T-helper 2 cell (primary cell): ENCODE data around the gene SUCNR1.
"Not testable (repeated sequence)": the region's sequence is repeated elsewhere in the genome, so short reads cannot be mapped to it uniquely, and the experiment has no call there.

Experiments
- DNase-seq, 5 experiments: peaks; one replicate each; pipeline versions ENCODE4 v3.0.0 to v3.0.0-alpha.2; 2012 to 2022

The SUCNR1 gene

DNA sequence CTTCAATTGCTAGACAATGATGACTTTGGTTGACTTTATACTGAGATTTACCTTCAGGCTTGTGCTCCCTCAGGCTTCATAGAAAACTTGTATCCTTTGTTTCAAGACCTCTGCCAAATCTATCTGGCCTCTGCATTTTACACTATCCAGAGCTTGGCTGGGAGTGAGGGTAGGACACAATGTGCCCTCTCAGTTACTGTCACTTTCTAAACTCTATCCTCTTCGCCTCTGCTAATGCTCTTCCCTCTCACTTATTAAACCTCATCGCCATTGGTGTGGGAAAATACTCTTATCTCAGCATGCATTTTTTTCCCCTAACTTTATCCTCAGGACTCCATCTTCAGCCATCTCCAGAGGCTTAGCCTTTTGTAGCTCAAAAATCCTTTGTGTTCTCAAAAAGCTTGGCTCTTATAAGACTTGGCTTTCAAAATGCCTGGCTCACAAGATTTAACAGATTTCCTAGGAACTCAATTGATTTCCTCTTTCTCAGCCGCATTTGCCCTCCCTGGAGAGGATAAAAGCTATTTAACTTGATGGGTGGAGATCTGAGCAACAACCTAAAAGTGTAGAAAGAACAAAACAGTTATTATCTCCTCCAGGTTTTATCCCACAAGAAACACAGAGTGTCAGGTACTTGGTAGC lies 28.3 kb downstream of the SUCNR1 start:
- DNase-seq: no peak

DNA sequence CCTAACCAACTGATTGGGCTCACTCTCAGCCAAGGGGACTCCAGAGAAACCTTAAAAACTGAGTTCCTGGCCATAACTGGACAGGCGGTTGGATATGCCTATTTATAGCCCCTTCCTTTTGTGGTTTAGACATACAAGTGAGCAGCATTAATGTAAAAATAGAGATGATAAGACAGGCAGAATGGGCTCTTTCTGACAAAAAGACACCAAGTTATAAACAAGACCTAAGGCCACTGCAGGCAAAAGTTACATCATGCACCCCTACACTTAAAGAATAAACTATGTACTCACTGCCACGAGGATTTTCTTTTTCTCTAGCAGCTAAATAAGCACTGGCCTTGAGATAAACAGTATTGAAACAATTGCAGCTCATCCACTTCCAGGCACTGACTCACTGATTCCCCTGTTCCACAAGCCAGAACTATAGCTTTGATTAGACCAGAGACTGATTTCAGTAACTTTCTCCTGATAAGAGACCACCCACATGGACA lies 30.1 kb downstream of the SUCNR1 start:
- no peak for DNase-seq

DNA sequence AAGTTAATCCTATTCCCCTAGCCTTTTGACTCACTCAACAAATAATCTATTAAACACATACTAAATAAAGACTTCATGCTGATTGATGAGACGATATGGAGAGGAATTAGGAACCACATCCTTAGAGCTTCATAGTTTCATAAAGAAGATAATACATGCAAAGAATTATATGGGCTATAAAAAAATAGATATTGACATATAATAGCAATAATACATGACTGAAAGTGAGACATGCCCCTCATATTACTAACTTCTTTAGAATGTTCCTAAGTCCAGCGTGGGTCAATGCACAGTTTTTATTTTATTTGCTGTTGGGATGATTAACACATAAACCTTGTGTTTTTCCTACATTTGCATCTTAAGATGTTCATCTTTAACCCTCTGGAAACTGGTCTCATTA lies 32.2 kb downstream of the SUCNR1 start:
- DNase-seq: no peak

DNA sequence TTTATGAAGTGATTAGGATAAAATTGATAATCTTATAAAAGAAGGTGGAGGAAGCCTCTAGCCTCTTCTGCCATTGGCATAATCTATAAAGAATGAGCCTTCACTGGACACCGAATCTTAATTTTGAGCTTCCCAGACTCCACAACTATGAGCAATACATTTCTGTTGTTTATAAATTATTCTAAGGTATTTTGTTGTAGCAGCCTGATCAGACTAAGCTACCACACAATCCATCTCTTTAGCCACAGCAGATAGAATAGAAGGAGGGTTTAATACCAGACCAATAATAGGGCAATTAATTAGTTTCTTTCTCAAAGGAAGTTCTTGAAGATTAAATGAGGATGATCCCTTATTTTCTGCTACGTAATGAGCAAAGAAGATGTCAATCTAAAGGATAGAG lies 33.3 kb downstream of the SUCNR1 start:
- no peak for DNase-seq

DNA sequence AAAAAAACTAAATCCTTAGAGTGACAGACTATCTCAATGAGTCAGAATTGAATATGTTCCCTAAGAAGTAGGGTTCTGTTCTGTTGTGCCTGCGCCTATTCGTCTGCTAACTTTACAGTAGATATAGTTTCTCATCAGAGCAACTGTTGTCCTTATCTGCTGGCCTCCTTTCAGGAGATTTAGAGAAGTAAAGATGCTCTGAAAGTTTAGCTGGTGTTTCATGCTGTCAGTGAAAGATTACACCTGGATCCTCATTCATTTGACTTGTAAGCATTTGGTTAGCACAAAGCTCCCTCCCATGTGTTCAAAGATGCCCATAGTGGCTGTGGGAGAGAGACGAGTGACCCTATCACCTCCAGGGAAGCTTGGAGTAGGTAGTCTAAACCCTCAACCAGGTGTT lies 35.0 kb downstream of the SUCNR1 start:
- DNase-seq: no peak

DNA sequence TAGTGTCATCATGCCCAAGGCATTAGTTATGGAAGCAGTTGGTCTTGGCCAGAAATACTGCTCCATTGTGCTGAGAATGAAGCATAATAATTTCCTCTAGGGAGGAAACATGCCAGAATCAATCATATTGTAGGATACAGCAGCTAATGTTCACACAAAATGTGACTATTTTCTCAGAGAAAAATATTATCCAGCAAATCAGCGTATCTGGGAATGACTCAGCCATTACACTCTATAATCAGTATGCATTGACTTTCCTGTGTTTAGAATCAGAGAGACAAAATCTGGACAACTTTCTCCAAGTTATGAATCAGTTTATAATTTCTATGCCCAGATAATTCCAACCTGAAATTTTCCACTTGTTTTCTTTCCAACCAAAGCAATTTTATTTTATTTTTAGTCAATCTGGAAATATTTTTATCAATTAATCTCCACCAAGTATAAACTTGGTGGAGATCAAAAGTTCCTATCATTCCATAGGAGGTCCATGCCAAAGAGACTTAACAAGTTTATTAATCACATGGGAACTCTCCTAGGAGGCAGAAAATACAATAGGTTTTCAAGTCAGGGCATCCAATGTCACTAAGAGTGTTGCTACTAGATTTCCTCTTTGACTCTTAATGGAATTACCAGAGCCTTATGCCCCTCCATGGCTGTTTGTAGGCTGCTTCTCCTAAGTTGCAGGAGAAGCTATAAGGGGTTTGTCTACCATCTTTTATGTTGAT lies 36.4 kb downstream of the SUCNR1 start:
- DNase-seq: no peak

DNA sequence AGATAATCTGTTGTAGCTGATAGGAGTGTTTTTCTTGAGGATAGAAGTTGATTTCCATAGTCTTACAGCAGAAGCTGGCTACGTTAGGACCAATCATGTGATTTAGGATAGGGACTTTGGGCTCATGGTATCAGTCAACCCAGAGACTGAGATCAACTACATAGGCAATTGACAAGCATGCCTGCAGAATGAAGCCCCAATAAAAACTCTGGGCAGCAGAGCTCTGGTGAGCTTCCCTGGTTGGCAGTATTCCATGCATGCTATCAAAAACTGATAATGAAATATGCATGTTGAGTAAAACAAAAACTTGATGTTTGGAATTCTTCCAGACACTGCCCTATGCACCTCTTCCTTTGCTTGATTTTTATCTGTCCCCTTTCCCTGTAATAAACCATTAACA lies 38.0 kb downstream of the SUCNR1 start:
- no peak for DNase-seq

DNA sequence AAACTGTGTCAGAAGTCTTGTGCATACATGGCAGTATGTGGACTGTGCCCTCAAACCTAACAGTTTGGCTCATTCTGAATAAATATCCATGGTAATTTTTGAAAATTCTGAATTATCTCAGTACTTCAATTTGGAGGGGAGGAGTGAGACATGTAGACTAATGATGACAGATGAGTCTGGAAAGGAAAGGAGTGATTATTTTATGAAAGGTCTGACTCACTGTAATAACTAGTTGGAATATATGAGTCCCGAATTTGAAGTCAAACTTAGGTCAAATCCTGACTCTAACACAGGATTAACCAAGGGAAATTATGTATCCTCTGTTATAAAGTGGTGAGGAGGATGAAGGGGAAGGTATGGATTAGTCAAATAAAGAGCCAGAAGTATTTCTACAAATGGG lies 38.6 kb downstream of the SUCNR1 start:
- no peak for DNase-seq

DNA sequence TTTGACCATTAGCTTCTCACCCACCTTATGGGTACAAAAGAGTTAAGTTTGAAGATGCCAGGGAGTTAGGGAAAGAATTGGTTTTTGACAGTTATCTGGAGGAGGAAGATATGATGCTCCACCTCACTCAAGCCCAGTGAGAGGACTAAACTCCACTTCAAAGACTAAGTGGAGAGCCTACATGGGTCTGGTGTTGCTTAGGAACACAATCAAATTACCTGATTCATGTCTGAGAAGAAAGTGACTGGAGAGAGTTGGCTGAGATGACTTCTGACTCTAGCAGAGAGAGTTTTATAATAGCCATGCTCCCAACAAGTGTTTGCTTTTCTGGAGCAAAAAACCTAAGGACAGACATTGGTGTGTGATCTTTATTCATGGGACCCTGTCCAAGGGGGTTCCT lies 43.3 kb downstream of the SUCNR1 start:
- DNase-seq: no peak

DNA sequence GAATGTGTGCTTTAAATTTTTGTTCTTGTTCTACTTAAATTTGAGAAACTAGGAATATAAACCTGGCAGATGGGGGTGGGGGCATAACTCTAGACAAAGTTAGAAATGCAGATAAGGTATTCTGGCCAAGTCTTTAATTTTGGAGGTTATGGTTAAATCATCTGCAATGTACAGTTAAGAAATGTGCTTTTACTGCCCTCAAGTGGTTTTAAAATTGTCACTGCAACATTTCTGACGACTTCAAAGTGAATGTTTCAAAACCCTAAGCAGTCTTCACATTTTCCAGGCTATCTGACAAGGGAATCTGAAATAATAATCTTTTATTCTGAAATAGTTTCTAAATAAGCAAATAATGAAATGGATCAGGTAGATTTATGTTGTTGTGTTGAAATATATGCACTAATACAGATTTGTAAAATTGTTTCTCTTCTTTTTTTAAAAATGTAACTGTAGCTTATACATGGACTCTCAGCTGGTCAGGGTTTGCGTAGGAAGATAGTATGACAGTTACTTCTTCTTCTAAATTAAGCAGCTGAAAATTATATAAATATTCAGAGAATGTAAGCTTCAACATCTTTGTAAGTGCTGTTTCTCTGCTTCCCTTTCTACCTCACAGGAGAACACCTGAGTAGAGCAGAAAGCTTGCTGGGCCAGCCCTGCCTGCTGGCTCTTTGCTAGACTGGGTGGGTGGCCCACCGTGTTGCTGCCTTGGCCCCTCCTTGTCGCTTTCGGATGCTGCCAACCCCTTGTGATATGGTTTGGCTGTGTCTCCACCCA lies 45.0 kb downstream of the SUCNR1 start:
- peak in 2 of 5 experiments; percentile 6 to 51 for DNase-seq

DNA sequence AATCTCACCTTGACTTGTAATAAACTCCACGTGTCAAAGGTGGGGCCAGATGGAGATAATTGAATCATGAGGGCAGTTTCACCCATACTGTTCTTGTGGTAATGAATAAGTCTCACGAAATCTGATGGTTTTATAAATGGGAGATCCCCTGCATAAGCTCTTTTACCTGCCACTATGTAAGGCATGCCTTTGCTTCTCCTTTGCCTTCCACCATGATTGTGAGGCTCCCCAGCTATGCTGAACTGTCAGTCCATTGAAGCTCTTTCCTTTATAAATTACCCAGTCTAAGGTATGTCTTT lies 45.5 kb downstream of the SUCNR1 start:
- DNase-seq: no peak

DNA sequence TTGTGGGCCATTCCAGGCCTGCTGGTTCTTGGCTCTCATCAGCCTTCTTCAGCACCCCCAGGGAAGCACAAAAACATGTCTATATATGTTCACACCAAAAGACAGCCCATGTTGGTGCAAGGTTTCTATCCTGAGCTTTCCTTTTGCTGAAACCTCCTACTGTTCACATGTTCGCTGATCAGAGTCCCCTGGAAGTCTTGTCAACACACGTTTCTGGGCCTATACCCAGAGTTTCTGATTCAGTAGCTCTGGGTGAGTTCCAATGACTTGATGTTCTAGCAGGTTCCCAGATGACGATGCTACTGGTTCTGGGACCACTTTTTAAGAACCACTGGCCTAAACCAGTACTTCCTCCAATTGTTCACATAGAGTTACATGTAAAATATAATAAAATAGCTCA lies 46.0 kb downstream of the SUCNR1 start:
- no peak for DNase-seq

DNA sequence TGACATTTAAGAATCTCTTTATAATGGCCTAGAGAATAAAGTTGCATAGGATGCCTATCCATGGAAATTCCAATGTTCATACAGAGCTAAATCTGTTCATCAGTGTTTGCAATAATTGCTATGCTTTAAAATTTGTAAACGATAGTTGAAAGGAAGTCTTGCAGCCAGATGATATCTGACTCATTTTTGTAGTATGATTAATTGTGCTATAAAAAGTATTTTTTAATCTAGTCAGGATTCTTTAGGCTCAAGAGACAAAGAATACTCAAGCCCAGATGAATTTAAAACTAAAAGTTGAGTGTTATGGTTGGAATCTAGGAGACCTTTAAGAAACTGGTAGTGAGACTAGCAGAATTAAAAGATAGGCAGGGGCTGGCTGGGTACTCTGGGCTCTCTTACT lies 50.5 kb downstream of the SUCNR1 start:
- DNase-seq: no peak

DNA sequence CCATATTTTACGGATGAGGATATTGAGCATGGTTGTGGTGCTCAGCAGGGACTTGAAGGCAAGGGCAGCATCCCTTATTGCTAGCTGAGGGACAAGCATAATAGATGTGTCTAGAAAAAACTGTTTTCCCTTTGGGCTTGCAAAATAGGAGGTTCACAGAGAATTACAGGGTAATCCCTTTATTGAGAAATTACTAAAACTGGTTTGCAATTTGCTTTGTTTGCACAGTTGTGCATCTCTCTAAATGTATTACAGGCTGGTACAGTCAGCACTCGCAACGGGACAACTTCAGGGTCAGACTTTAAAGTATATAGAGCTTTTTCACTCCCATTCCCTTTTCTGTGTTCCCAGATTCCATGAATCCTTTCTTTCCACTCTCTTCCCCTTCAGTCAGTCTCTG lies 51.3 kb downstream of the SUCNR1 start:
- no peak for DNase-seq

DNA sequence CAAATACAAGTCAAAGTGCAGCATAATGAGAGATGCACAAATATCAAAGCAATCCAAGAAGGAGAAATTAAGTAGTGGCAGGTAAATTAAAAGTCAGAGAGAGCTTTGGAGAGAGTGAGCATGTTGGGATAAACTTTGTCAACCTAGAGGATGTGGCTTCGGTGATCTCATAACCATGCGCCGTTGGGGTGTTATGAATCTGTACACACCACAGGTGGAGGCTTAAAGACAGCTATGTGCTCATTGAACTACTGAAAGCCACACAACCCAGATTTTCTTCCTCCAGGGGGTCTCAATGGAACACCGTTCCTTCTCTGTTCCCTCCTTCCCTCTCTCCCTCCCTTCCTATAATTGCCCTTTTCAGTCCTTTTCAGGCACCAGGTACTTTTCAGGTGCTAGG lies 52.0 kb downstream of the SUCNR1 start:
- peak in 1 of 5 experiments; percentile 53 for DNase-seq

DNA sequence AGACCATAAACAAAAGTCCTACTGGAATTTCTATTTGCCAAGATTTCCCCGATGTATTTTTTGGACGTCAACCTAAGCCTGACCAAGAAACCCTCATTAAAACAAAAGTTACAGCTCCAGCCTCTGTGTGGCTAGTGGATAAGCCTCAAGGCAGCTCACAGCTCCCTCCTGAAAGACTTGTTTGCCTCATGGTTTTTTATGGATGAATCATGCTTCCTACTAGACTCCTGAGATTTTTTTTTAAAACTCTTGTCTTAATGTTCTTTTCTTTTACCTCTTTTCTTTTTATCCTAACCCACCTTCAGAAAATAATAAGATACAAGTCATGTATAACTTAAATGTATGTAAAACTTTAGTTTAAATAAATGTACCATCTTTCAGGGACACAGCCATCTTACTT lies 52.4 kb downstream of the SUCNR1 start:
- DNase-seq: no peak

DNA sequence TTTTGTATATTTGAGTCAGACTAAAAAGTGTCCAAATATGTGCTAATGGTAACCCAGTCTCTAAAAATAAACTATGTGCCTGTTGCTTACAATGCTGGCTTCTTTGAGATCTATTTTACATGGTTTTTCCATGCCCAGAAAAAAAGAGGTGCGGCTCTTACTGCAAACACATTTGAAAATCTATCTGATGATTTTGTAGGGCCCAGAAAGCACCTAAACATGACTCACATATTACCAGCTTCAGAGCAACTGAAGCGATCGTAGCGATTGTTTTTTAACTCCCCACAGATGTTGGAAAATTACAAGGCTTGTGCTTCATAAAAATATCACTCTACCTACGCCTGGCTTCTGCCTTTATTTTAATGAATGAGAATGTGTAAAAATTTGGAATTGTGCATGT lies 53.5 kb downstream of the SUCNR1 start:
- no peak for DNase-seq

DNA sequence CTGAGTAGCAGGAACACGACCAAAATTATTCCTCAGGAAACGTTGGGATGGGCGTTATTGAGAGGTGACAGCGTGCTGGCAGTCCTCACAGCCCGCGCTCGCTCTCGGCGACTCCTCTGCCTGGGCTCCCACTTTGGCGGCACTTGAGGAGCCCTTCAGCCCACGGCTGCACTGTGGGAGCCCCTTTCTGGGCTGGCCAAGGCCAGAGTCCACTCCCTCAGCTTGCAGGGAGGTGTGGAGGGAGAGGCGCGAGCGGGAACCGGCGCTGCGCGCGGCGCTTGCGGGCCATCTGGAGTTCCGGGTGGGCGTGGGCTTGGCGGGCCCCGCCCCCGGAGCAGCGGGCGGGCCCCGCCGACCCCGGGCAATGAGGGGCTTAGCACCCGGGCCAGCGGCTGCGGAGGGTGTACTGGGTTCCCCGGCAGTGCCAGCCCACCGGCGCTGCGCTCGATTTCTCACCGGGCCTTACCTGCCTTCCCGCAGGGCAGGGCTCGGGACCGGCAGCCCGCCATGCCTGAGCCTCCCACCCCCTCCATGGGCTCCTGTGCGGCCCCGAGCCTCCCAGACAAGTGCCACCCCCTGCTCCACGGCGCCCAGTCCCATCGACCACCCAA lies 54.6 kb downstream of the SUCNR1 start:
- not testable (repeated sequence) for DNase-seq

DNA sequence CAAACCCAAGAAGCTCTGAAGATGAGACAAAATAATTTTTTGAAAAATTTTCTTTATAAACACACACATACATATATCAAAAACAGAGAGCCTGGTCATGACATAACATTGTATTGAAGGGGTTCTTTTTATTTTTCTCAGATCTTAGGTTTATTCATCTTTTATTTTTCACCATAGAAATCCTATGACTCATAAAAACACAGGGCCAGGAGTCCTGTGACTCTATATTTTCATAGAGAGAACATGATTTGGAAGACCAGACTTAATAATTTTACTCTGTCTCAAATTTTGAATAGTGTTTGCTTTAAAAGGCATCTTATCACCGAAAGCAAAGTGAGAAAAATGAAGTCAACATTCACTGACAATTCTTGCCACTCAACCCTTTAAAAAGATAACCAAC lies 57.7 kb downstream of the SUCNR1 start:
- no peak for DNase-seq

DNA sequence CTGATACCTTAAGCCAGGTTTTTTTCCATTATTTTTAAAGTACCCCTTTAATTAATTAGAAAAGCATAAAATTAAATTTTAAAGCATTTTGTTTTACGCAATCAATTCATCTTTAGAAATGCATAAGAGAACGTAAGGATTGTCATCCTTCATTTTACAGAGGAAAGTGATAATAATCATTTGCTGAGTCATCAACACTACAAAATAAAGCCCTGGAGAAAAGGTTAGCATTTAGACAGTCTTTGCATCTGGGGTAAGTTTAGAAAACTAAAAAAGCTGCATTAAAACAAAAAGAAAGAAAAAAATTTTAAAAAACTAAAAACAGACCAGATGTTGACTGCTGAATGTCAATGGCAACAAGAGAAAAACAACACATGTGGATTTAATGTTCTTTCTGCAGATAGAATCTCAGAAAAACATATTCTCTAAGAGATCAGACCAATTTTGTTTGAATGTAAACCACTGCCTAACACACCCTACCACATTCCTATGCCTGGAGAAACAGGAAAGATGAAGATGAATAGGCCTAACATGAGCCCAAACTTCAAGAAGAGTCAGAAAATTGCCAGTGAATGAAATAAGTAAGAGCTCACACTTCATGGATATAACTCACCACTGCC lies 59.9 kb downstream of the SUCNR1 start:
- DNase-seq: no peak
